Kidney (tissue), 14 donors: Measurements from ENCODE around the gene RTL9. TPM values are rescaled to one million over a fixed set of nuclear protein-coding genes. Genes with fewer than 3 reads are reported as not detected.

Experiments used
- DNase-seq, 5 donors: peaks; one replicate each; pipeline ENCODE4 v3.0.0-alpha.2; 2013 to 2020
- FAIRE-seq: peaks from 2 replicates; lab custom pipeline; 2012; peaks lifted over from hg19 to GRCh38; lab: Jason Lieb, UNC
- H3K27ac ChIP-seq, 2 donors: one replicate each; pipeline ENCODE4 v1.7.0; 2013; ENCODE audit warnings: low read depth in 2 of 2, low read length in 2 of 2, inconsistent platforms in 1 of 2
- H3K27me3 ChIP-seq: one replicate; pipeline ENCODE4 v1.7.1; 2013; ENCODE audit warnings: low read length, inconsistent platforms; ENCODE audit not compliant: control insufficient read depth, insufficient read depth
- H3K36me3 ChIP-seq, 3 donors: one replicate each; pipeline versions ENCODE4 v1.7.0 to v1.7.1; 2013; ENCODE audit warnings: low read length in 3 of 3, control low read depth in 1 of 3, inconsistent platforms in 1 of 3; ENCODE audit not compliant: insufficient read depth in 3 of 3, control insufficient read depth in 2 of 3
- H3K4me1 ChIP-seq, 3 donors: one replicate each; pipeline versions ENCODE4 v1.7.0 to v1.7.1; 2013; ENCODE audit warnings: low read length in 3 of 3, inconsistent platforms in 1 of 3, low read depth in 1 of 3; ENCODE audit not compliant: control insufficient read depth in 2 of 3, insufficient read depth in 2 of 3
- H3K4me3 ChIP-seq, 3 donors: one replicate each; pipeline versions ENCODE4 v1.7.0 to v1.8.1; 2013; ENCODE audit warnings: low read length in 3 of 3, control low read depth in 1 of 3, inconsistent platforms in 1 of 3
- H3K9ac ChIP-seq, 3 donors: one replicate each; pipeline versions ENCODE4 v1.7.0 to v1.7.1; 2013; ENCODE audit warnings: low read length in 3 of 3, control low read depth in 1 of 3, inconsistent platforms in 1 of 3
- H3K9me3 ChIP-seq, 3 donors: one replicate each; pipeline versions ENCODE4 v1.7.0 to v1.7.1; 2013; ENCODE audit warnings: low read length in 3 of 3, control low read depth in 1 of 3, inconsistent platforms in 1 of 3; ENCODE audit not compliant: control insufficient read depth in 2 of 3, insufficient read depth in 1 of 3
- intact Hi-C: fragments of 100-400 bp; cut with DNase I; formaldehyde crosslinking; loops from one replicate; pipeline ENCODE4 v1.11.1; 2022
- polyA plus RNA-seq: library from polyadenylated mRNA; stranded (reverse); fragments of 350-450 nt; fragmentation: Illumina TruSeq; extraction: RNeasy Lipid Tissue Mini Kit (QIAGEN cat#74804); gene quantifications from one replicate; pipeline ENCODE4 v1.2.3, GENCODE V29; 2014; ENCODE audit warnings: low read depth, low replicate concordance; ENCODE audit not compliant: insufficient read depth
- total RNA-seq: library from RNA; stranded (reverse); fragmentation: NEBNext Ultra II Directional; extraction: Animal tissue kit (Norgen Biotek cat#: 25700); gene quantifications from one replicate; pipeline ENCODE4 v1.2.1, GENCODE V29; 2021
- TF ChIP-seq, protein P1 (sequence below): IDR thresholded peaks from 3 replicates; pipeline ENCODE4 v1.5.1; 2012; ENCODE audit warnings: mild to moderate bottlenecking, moderate library complexity, borderline replicate concordance; ENCODE audit not compliant: insufficient read depth; ENCODE audit errors: extremely low read depth
- donor health status: control.
- donor health status: control.
- donor health status: control.
- donor health status: control.
- donor health status: control.
- donor health status: DM: yes; HTN: yes; CAD: no.
- donor health status: Normal renal cell carcinoma (clear cell type).

RTL9 gene
- total and polyA plus RNA-seq, 2 donors from 2014 or later, result not detected

DNA sequence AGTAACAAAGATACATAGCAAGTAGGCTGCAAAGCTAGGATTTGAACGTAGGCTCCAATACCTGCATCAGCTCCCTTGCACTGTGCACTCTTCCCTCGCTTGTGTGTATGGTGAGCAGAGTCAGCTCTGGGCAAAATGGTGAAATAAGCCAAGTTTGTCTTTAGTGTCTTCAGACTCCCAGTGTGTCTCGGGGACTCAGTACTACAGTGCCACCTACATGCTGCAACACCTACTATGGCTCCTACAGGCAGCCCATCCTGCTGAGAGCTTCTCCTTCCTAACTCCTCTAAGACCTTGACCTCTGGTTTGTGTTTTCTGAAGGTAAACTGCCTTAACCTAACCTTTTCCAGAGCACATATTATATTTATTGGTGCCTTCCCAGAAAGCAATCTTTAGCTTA is 42.5 kb downstream of the RTL9 start:
- no peak for DNase-seq
- intact Hi-C loops, result no loop called here
- Histone ChIP-seq H3K9ac (no peak overlapping the region), H3K27ac (no peak overlapping the region), H3K36me3 (no peaks in the 10 kb centered on the region), H3K9me3 (no peaks in the 10 kb centered on the region), H3K27me3 (peaks cover 2% of the 10 kb centered on the region), H3K4me1 (no peaks in the 10 kb centered on the region), H3K4me3 (no peak overlapping the region)
- TF ChIP-seq, protein P1, sequence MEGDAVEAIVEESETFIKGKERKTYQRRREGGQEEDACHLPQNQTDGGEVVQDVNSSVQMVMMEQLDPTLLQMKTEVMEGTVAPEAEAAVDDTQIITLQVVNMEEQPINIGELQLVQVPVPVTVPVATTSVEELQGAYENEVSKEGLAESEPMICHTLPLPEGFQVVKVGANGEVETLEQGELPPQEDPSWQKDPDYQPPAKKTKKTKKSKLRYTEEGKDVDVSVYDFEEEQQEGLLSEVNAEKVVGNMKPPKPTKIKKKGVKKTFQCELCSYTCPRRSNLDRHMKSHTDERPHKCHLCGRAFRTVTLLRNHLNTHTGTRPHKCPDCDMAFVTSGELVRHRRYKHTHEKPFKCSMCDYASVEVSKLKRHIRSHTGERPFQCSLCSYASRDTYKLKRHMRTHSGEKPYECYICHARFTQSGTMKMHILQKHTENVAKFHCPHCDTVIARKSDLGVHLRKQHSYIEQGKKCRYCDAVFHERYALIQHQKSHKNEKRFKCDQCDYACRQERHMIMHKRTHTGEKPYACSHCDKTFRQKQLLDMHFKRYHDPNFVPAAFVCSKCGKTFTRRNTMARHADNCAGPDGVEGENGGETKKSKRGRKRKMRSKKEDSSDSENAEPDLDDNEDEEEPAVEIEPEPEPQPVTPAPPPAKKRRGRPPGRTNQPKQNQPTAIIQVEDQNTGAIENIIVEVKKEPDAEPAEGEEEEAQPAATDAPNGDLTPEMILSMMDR, result no peak
- FAIRE-seq, result no peak

DNA sequence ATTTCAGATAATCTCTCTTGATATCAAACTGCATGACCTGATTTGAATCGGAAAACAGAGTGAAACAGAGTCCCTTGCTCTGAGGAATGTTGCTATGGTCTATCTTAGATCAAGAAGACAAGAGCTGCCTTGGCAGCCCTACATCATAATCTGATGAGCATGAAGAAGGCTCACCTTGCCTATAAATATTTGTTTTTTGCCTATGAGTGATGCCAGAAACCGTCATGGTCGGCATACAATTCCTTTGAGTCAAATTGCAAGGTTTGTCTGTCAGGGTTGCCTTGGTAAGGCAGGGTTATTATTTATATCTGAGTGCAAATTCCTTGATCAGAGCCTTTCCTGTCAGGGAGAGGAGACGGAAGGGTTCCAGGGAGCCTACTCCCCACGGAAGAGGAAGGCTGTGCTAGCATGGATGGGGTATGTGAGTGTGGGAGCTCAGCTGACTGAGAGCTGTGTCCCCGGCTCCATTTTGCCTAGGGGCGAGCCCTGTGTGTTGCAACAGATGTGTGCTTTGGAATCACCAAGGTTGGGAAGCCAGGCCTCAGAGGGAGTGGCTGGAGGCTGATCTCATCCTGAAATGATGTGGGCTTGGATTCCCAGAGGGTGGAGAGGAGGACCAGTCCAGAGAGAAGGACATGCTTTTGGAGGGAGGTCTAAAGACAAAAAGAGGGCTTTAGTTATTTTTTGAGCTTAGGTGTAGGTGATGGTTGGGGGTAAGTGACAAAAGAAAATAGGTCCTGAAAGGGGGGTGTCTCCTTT is 43.6 kb downstream of the RTL9 start:
- no peak for DNase-seq
- Histone ChIP-seq H3K4me1 (no peaks in the 10 kb centered on the region), H3K4me3 (no peak overlapping the region), H3K9me3 (no peaks in the 10 kb centered on the region), H3K27ac (no peak overlapping the region), H3K27me3 (peaks cover 2% of the 10 kb centered on the region), H3K36me3 (no peaks in the 10 kb centered on the region), H3K9ac (no peak overlapping the region)
- intact Hi-C loops, result no loop called here
- FAIRE-seq, result no peak
- TF ChIP-seq, protein P1, result no peak

GRCh38 chrX:110402850-110403221 is 44.2 kb downstream of the RTL9 start:
- H3K36me3 ChIP-seq, result no peaks in the 10 kb centered on the region
- no peaks in the 10 kb centered on the region for H3K4me1 ChIP-seq
- TF ChIP-seq, protein P1, result no peak
- H3K9ac ChIP-seq, result no peak overlapping the region
- no peak for FAIRE-seq
- H3K27ac ChIP-seq, result no peak overlapping the region
- intact Hi-C loops, result no loop called here
- DNase-seq, result no peak
- no peaks in the 10 kb centered on the region for H3K9me3 ChIP-seq
- H3K27me3 ChIP-seq, result peaks cover 2% of the 10 kb centered on the region
- no peak overlapping the region for H3K4me3 ChIP-seq
